HCT116 (cell line): ENCODE results near the gene TFF2.

Experiments used
- EGR1 ChIP-seq: IDR thresholded peaks from 2 replicates; pipeline ENCODE4 v1.6.1; 2012; ENCODE audit warnings: low read depth
- SP1 ChIP-seq: IDR thresholded peaks from 2 replicates; pipeline ENCODE4 v1.6.1; 2012; ENCODE audit warnings: low read depth

DNA sequence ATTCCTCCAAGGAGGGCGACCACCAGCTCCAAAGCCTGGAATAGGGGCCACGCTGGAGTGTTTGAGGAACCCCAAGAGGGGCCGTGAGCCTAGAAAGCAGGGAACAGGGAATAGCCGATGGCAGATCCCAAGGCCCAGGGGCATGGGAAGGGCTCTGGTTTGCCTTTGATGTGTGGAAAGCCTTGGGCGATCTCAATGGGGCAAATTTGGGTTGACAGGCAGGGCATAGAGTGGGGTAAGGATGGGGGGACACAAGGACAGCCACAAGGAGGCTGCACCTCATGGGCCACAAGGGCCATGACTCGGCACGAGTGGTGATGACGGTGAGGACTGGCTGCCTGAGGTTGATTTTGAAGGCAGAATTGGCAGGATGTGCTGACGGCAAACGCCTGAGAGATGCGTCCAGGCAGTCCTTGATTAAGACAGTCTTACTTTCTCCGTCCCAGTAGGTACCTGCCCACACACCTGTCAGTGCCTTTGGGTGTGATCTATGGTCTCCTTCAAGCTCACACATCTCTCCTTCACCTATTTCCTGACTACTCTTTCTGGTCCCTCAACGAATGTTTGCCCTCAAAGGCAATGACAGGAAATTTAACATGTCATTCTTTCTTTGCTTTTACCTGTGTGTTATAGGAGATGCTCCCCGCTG is 47.1 kb upstream of the TFF2 start:
- TF ChIP-seq SP1 (no peak), EGR1 (no peak)
